NCI-H2171 (cell line): Measurements from ENCODE around the gene SLC5A10.

ENCODE experiments used
- DNase-seq: peaks from one replicate; lab custom pipeline; 2025; lab: John Stamatoyannopoulos, UW

Gene SLC5A10

GRCh38 chr17:18964550-18964949 lies 12.6 kb downstream of the SLC5A10 start:
- DNase-seq = no peak

- no peak for DNase-seq
These were observed 13.7 kb downstream of the SLC5A10 start for GRCh38 chr17:18965530-18966236.

GRCh38 chr17:18966831-18967624 lies 15.1 kb downstream of the SLC5A10 start:
- DNase-seq = peak; percentile 81

- DNase-seq = no peak
These were observed 16.0 kb downstream of the SLC5A10 start for GRCh38 chr17:18967916-18968315.

- DNase-seq = no peak
These were observed 16.4 kb downstream of the SLC5A10 start for GRCh38 chr17:18968345-18968744.

- DNase-seq = no peak
These were observed 17.3 kb downstream of the SLC5A10 start for GRCh38 chr17:18968945-18969887.

- no peak for DNase-seq
These were observed 18.9 kb downstream of the SLC5A10 start for GRCh38 chr17:18970582-18971480.

- DNase-seq = no peak
These were observed 19.8 kb downstream of the SLC5A10 start for GRCh38 chr17:18971801-18972200.

GRCh38 chr17:18974407-18975149 lies 22.6 kb downstream of the SLC5A10 start:
- no peak for DNase-seq

GRCh38 chr17:18975597-18975996 lies 23.6 kb downstream of the SLC5A10 start:
- no peak for DNase-seq

- no peak for DNase-seq
These were observed 24.2 kb downstream of the SLC5A10 start for GRCh38 chr17:18976201-18976600.

- no peak for DNase-seq
These were observed 25.1 kb downstream of the SLC5A10 start for GRCh38 chr17:18977021-18977420.

GRCh38 chr17:18977646-18978045 lies 25.7 kb downstream of the SLC5A10 start:
- no peak for DNase-seq

- DNase-seq = no peak
These were observed 26.1 kb downstream of the SLC5A10 start for GRCh38 chr17:18978050-18978449.

- DNase-seq = no peak
These were observed 26.7 kb downstream of the SLC5A10 start for GRCh38 chr17:18978655-18979054.

GRCh38 chr17:18980682-18981334 lies 28.8 kb downstream of the SLC5A10 start:
- no peak for DNase-seq

- DNase-seq = no peak
These were observed 29.3 kb downstream of the SLC5A10 start for GRCh38 chr17:18981335-18981641.

GRCh38 chr17:18981642-18982424 lies 29.9 kb downstream of the SLC5A10 start:
- no peak for DNase-seq
